ENCODE measurements around the gene CMIP.

- TF ChIP-seq CTCF (IDR thresholded peaks at IDR 0.05; ENCODE audit: insufficient read depth, low read length, poor library complexity, severe bottlenecking) = no peak
- TF ChIP-seq EZH2phosphoT487 (conservative IDR thresholded peaks at IDR 0.05; ENCODE audit: low read length) = no peak
Measured at GRCh38 chr16:81756615-81757356, 312.2 kb downstream of the CMIP start.
